RPMI7951 (cell line): ENCODE results near the gene RNF126. TPM values are rescaled to one million over a fixed set of nuclear protein-coding genes. Genes with fewer than 3 reads are reported as not detected.

Experiments
- DNase-seq: peaks from one replicate; pipeline ENCODE4 v3.0.0-alpha.2; 2012; ENCODE audit warnings: low read depth
- total RNA-seq: library from RNA; depleted of rRNA; stranded (reverse); fragments of >200 nt; shearing (Covaris generic); gene quantifications from 2 replicates; pipeline ENCODE4 v1.2.3, GENCODE V29; 2014

RNF126 gene
- total RNA-seq, 1 experiment from 2014 or later, result 29.3 TPM

GRCh38 chr19:663682-664117 is 686 bp upstream of the RNF126 start:
- DNase-seq, result no peak

DNA sequence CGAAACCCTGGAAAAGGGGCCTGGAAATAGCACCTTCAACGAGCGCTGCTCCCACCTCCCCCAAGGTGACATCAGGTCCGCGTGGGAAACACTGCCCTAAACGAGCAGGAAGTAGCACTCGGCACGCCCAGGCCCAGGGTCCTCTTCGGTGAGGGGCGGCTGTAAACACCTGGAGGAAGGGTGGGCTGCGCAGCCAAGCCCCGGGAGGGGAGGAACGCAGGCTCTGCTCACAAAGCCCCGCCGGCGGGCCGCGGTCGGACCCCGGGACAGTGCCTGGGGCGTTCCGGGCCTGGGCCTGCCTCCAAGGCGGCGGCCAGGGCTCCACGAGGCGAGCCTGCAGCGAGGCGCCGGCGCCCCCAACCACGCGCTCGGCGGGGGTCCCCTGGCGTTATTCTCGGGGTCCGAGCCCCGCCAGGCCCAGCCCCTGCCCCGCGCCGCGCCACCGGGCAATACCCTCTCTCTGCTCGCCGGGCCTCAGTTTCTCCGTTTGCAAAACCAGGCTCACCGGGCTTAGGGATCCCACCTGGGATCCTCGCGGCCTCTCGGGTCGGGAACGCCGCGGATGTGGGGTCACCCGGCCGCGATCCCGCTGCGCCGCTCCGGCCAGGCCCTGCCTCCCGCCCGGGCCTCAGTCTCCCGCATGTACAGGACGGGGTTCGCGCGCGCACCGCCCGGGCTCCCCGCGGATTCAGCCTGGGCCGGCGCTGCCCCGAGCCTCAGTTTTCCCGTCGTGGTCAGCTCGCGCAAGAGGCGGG is 630 bp downstream of the RNF126 start:
- peak; percentile 28 for DNase-seq

GRCh38 chr19:661427-662196 is 1.4 kb downstream of the RNF126 start:
- DNase-seq, result no peak

- DNase-seq, result no peak
Measured at GRCh38 chr19:660793-661426, 2.1 kb downstream of the RNF126 start.

DNA sequence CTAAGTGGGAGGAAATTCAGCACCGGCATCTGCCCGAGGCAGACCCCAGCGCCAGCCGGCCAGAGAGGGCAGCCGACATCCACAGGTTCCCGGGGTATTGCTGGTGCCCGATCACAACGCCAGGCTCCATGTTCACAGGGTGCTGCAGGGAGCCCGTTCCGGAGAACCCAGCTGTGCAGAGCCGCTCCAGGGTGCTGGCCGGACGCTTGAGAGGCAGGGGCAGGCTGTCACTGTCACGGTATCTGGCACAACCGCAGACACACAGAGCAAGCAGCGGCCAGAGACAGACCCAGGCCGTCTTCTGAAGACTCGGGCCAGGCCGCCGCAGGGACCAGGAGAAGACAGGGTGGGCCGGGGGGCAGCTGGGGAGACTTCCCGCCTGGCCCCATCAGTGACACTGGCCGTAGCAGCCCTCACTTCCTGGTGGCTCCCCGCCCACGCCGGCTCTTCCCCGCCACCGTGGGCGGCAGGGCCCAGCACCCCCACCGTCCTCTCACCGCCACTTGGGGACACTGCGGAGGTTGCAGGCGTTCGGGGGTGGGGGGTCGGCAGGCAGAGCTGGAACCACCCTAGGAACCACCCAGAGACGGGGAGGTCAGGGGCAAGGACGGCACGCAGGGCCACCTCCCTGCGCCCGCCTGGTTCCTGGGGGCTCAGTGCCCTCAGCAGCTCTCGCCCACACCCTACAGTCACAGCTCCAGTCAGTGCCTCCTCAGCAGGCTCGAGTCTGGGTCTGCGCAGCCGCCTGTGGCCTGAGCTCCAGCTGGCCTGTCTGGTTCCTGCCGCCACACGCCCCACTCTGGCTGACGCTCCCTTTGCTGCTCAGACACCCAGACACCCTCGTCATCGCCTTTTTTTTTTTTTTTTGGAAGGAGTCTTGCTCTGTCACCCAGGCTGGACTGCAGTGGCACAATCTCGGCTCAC is 3.8 kb downstream of the RNF126 start:
- DNase-seq, result peak; percentile 28

GRCh38 chr19:658059-658839 is 4.8 kb downstream of the RNF126 start:
- no peak for DNase-seq

DNA sequence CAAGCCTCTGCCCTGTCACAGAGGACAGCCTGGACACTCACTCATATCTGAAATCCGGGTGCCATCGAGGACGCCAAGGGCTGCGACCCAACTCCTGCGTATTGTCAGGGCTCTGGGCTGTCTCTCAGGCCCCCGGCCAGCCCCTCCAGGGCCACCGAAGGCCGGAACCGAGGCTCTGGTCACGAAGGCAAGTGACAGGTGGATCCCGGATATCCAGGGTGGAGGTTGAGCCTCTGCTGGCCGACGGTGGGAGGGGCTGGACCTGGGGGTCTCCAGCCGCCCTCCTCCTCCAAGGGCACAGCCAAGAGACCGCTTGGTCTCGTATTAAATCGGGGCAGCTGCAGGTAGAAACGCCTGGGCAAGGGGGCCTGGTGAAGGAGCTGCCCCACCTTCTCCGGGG is 5.4 kb downstream of the RNF126 start:
- no peak for DNase-seq

DNA sequence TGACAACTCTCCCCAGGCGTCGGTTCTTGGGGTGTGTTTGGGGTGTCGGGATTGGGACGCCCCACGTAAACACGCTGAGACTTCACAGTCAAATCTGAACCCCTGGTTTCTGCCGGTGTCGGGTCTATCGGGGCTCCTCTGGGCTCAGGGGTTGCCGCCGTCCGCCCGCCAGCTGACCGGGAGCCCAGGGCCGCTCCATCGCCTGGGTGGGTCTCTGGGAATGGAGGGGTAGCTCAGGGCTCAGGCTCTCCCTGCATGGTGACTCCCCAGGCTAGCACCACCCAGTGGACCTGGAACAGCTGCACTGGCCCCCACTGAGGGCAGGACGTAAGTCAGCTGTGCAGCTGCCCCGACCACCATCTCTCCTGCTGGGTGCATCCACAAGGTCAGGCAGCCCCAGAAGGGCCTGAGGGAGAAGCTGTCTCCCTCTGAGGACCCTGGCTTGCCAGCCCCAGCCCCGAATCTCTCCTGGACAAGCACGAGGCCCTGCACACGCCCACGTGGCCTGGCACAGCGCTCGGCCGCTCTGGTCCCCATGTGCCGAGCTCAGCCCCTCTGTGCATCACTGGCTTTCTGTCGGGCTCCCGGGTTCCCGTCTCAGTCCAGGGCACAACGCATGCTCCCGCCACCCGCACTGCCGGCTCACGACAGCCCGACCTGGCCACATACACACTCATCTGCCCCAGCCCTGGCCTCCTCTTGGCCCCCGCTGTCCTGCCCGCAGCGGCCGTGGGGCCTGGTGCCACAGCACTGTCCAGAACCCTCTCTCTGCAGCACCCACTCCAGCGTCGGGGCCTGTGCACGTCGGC is 6.1 kb downstream of the RNF126 start:
- DNase-seq, result no peak

- DNase-seq, result no peak
Measured at GRCh38 chr19:655691-656090, 7.3 kb downstream of the RNF126 start.

GRCh38 chr19:653425-653824 is 9.6 kb downstream of the RNF126 start:
- DNase-seq, result no peak

GRCh38 chr19:652467-653389 is 10.3 kb downstream of the RNF126 start:
- no peak for DNase-seq

- DNase-seq, result no peak
Measured at GRCh38 chr19:651991-652390, 11.0 kb downstream of the RNF126 start.

GRCh38 chr19:651114-651818 is 11.7 kb downstream of the RNF126 start:
- no peak for DNase-seq

DNA sequence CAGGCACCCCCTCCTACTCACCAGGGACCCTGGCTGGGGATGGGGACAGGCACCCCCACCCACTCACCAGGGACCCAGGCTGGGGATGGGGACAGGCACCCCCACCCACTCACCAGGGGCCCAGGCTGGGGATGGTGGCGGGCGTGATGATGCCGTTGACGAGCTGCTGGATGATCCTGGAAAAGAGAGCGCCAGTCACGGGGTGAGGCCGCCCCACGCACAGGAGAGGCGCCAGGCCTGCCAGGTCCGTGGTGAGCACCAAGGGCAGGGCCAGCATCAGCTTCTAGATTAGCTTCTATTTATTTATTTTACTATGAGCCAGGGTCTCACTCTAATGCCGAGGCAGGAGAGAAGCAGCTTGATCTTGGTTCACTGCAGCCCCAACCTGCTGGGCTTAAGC is 12.9 kb downstream of the RNF126 start:
- DNase-seq, result no peak

DNA sequence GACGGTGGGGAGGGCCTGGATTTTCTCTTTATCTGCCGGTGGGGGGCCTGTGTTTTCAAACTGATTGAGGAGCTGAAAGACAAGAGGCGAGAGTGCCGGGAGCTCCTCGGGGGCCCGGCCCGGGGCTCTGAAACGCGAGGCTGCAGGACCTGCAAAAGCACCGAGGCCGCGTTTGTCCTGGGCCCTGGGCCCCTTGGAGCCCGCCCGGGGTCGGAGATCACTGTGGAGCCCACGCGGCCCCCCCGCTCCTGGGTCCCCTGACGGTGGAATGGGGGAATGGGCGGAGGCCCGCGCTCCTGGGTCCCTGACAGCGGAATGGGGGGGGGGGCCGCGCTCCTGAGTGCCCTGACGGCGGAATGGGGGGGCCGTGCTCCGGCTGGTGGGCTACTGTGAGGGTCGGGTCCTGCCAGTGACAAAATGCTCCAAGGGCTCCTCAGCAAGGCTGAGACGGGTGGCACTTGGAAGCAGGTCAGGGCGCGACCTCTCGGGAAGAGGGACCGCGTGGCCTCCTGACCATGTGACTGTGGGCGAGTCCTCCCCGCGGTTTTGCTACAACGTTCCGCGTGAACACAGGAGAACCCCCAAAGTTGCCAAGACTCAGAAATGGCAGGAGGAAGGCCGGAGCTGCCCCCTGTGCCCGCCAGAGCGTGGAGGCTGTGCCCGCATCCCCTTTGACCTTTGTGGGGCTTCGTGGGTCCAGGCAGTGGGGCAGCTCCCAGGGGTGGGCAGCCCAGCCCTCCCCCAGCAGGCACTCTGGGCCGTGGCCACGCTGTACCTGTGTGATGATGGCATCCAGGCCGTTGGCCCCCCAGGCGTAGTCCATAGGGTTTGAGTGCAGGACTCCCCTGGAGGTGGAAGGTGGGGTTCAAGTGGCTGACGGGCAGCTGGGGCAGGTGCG is 13.9 kb downstream of the RNF126 start:
- no peak for DNase-seq

- no peak for DNase-seq
Measured at GRCh38 chr19:648305-648704, 14.7 kb downstream of the RNF126 start.
